ENCODE measurements around the gene LAMTOR2. TPM values are rescaled to one million over a fixed set of nuclear protein-coding genes. Genes with fewer than 3 reads are reported as not detected.
A peak's percentile ranks its signal among the peaks of the same experiment; 100 is the strongest.

Gene LAMTOR2
- total and polyA plus RNA-seq, 10 of the 15 experiments (the other 5 are each of a cell fraction or from before 2014, with no cell fraction given): 71.9 to 264 (median 97.0) TPM

DNA sequence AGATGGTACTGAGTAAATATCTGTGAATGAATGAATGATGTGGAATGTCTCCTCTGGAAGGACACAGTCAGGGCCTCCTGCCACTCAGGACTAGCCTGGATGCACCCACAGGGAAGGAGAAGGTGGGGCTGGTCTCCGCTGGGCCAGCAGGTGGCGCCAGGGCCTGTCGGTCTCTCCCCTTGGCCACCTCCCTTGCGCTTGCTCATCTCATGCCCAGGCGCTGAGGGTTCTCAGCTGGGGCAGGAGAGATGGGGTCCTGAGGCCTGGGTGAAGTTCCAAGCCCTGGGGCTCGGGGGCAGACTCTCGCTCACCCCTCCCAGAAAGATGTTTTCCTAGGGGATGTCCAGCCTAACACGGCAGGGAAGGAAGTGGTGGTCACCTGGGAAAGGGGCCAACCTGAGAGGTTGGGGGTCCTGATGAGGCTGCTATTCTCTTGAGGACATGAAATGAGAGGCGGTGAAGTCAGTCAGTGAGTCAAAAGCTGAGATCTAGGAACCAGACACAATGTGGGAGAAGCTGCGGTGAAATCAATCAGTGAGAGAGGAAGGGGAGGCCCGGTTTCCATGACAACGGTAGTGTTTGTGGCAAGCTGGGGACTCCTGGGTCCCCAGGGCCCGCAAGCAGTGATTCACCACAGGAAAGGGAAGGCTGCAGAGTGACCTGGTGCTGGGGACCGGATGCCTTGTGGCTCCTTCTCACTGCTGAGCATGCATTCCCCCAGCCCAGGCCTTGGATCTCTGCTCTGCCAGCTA lies 42.2 kb downstream of the LAMTOR2 start (continued):
- TF ChIP-seq, protein P1, sequence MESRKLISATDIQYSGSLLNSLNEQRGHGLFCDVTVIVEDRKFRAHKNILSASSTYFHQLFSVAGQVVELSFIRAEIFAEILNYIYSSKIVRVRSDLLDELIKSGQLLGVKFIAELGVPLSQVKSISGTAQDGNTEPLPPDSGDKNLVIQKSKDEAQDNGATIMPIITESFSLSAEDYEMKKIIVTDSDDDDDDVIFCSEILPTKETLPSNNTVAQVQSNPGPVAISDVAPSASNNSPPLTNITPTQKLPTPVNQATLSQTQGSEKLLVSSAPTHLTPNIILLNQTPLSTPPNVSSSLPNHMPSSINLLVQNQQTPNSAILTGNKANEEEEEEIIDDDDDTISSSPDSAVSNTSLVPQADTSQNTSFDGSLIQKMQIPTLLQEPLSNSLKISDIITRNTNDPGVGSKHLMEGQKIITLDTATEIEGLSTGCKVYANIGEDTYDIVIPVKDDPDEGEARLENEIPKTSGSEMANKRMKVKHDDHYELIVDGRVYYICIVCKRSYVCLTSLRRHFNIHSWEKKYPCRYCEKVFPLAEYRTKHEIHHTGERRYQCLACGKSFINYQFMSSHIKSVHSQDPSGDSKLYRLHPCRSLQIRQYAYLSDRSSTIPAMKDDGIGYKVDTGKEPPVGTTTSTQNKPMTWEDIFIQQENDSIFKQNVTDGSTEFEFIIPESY (IDR thresholded peaks at IDR 0.05): no peak
- TF ChIP-seq POLR2AphosphoS5 (IDR thresholded peaks at IDR 0.05; ENCODE audit: low read length) (peak; percentile 14; the same call in 1 of the 2 replicates), SMC3 (IDR thresholded peaks at IDR 0.05; ENCODE audit: borderline replicate concordance, low read length) (peak; percentile 97), CEBPB (IDR thresholded peaks at IDR 0.05; ENCODE audit: borderline replicate concordance in 1 of 2, low read depth in 2 of 2, low read length in 2 of 2) (no peak), BMI1 (IDR thresholded peaks at IDR 0.05; ENCODE audit: borderline replicate concordance) (peak; percentile 100), HDAC2 (IDR thresholded peaks at IDR 0.05) (no peak), CHD1 (IDR thresholded peaks at IDR 0.05; ENCODE audit: low read depth, low read length) (peak; percentile 22; the same call in 1 of the 2 replicates), HDAC6 (IDR thresholded peaks at IDR 0.05; ENCODE audit: unreplicated experiment) (no peak), NRF1 (conservative IDR thresholded peaks at IDR 0.05; ENCODE audit: low read depth, low read length) (0 out of 2 replicates have a peak, but pooled peaks have one; percentile 2), YBX1 (IDR thresholded peaks at IDR 0.05) (no peak), MEF2A (IDR thresholded peaks at IDR 0.05; ENCODE audit: insufficient read depth, low read depth, low read length) (no peak), WRNIP1 (IDR thresholded peaks at IDR 0.05; ENCODE audit: borderline replicate concordance, low read depth, low read length) (no peak), RB1 (IDR thresholded peaks at IDR 0.05; ENCODE audit: borderline replicate concordance) (no peak), CREM (IDR thresholded peaks at IDR 0.05; ENCODE audit: low read depth) (peak; percentile 92), SPI1 (IDR thresholded peaks at IDR 0.05; ENCODE audit: borderline replicate concordance, insufficient read depth, low read depth, low read length) (peak; percentile 72; the same call in 1 of the 2 replicates), MYC (IDR thresholded peaks at IDR 0.05; ENCODE audit: insufficient read depth, insufficient read length, insufficient replicate concordance, low read length, severe bottlenecking) (no peak)
- TF ChIP-seq, protein P2, sequence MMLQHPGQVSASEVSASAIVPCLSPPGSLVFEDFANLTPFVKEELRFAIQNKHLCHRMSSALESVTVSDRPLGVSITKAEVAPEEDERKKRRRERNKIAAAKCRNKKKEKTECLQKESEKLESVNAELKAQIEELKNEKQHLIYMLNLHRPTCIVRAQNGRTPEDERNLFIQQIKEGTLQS (IDR thresholded peaks at IDR 0.05; ENCODE audit: borderline replicate concordance, extremely low read depth, low read depth, low read length): no peak
- TF ChIP-seq, protein P3, sequence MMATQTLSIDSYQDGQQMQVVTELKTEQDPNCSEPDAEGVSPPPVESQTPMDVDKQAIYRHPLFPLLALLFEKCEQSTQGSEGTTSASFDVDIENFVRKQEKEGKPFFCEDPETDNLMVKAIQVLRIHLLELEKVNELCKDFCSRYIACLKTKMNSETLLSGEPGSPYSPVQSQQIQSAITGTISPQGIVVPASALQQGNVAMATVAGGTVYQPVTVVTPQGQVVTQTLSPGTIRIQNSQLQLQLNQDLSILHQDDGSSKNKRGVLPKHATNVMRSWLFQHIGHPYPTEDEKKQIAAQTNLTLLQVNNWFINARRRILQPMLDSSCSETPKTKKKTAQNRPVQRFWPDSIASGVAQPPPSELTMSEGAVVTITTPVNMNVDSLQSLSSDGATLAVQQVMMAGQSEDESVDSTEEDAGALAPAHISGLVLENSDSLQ (IDR thresholded peaks at IDR 0.05): peak; percentile 71
- TF ChIP-seq, protein P4, sequence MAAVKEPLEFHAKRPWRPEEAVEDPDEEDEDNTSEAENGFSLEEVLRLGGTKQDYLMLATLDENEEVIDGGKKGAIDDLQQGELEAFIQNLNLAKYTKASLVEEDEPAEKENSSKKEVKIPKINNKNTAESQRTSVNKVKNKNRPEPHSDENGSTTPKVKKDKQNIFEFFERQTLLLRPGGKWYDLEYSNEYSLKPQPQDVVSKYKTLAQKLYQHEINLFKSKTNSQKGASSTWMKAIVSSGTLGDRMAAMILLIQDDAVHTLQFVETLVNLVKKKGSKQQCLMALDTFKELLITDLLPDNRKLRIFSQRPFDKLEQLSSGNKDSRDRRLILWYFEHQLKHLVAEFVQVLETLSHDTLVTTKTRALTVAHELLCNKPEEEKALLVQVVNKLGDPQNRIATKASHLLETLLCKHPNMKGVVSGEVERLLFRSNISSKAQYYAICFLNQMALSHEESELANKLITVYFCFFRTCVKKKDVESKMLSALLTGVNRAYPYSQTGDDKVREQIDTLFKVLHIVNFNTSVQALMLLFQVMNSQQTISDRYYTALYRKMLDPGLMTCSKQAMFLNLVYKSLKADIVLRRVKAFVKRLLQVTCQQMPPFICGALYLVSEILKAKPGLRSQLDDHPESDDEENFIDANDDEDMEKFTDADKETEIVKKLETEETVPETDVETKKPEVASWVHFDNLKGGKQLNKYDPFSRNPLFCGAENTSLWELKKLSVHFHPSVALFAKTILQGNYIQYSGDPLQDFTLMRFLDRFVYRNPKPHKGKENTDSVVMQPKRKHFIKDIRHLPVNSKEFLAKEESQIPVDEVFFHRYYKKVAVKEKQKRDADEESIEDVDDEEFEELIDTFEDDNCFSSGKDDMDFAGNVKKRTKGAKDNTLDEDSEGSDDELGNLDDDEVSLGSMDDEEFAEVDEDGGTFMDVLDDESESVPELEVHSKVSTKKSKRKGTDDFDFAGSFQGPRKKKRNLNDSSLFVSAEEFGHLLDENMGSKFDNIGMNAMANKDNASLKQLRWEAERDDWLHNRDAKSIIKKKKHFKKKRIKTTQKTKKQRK (IDR thresholded peaks at IDR 0.05; ENCODE audit: low read depth, low read length): no peak
- TF ChIP-seq, protein P5, sequence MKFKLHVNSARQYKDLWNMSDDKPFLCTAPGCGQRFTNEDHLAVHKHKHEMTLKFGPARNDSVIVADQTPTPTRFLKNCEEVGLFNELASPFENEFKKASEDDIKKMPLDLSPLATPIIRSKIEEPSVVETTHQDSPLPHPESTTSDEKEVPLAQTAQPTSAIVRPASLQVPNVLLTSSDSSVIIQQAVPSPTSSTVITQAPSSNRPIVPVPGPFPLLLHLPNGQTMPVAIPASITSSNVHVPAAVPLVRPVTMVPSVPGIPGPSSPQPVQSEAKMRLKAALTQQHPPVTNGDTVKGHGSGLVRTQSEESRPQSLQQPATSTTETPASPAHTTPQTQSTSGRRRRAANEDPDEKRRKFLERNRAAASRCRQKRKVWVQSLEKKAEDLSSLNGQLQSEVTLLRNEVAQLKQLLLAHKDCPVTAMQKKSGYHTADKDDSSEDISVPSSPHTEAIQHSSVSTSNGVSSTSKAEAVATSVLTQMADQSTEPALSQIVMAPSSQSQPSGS (IDR thresholded peaks at IDR 0.05; ENCODE audit: low read length): no peak

Measured in GM12878 (cell line).